HG03095 (cell line): ENCODE results near the gene TMEM19.

ENCODE experiments used
- ATAC-seq: cut with Tn5 transposase; IDR thresholded peaks from one replicate; pipeline ENCODE4 v1.9.1; 2021; ENCODE audit warnings: moderate library complexity; ENCODE audit not compliant: unreplicated experiment

The TMEM19 gene

GRCh38 chr12:71710276-71711125, 24.6 kb downstream of the TMEM19 start:
- ATAC-seq, result no peak

- no peak for ATAC-seq
Measured at GRCh38 chr12:71718611-71719010, 32.7 kb downstream of the TMEM19 start.

- no peak for ATAC-seq
Measured at GRCh38 chr12:71719647-71720370, 33.9 kb downstream of the TMEM19 start.

- ATAC-seq, result no peak
Measured at GRCh38 chr12:71721783-71722505, 36.1 kb downstream of the TMEM19 start.

GRCh38 chr12:71725011-71725410, 39.1 kb downstream of the TMEM19 start:
- ATAC-seq, result no peak

- ATAC-seq, result no peak
Measured at GRCh38 chr12:71726548-71726947, 40.7 kb downstream of the TMEM19 start.

GRCh38 chr12:71727958-71728357, 42.1 kb downstream of the TMEM19 start:
- ATAC-seq, result no peak

- ATAC-seq, result no peak
Measured at GRCh38 chr12:71730936-71731335, 45.1 kb downstream of the TMEM19 start.

GRCh38 chr12:71731439-71732356, 45.8 kb downstream of the TMEM19 start:
- no peak for ATAC-seq

- no peak for ATAC-seq
Measured at GRCh38 chr12:71732357-71732712, 46.5 kb downstream of the TMEM19 start.

GRCh38 chr12:71737197-71737596, 51.3 kb downstream of the TMEM19 start:
- no peak for ATAC-seq

- no peak for ATAC-seq
Measured at GRCh38 chr12:71742998-71743397, 57.1 kb downstream of the TMEM19 start.

- ATAC-seq, result no peak
Measured at GRCh38 chr12:71744522-71745300, 58.8 kb downstream of the TMEM19 start.

- ATAC-seq, result peak; percentile 86
Measured at GRCh38 chr12:71746974-71747611, 61.2 kb downstream of the TMEM19 start.

- ATAC-seq, result no peak
Measured at GRCh38 chr12:71748081-71748850, 62.4 kb downstream of the TMEM19 start.

GRCh38 chr12:71749666-71750065, 63.8 kb downstream of the TMEM19 start:
- no peak for ATAC-seq

- no peak for ATAC-seq
Measured at GRCh38 chr12:71752891-71753290, 67.0 kb downstream of the TMEM19 start.
